ENCODE results near the gene SPAAR. TPM values are rescaled to one million over a fixed set of nuclear protein-coding genes. Genes with fewer than 3 reads are reported as not detected.

Gene SPAAR
- total RNA-seq, 2 donors from 2014 or later = 0.64 to 31.4 TPM

GRCh38 chr9:35939679-35940250, 30.5 kb downstream of the SPAAR start:
- TF ChIP-seq POLR2A (IDR thresholded peaks at IDR 0.05) (no peak), CTCF (IDR thresholded peaks at IDR 0.05) (no peak), POLR2AphosphoS5 (IDR thresholded peaks at IDR 0.05) (no peak)
- Histone ChIP-seq H3K4me3 (no peak overlapping the region), H3K27me3 (replicated peaks; ENCODE audit: insufficient read depth) (no peaks in the 10 kb centered on the region), H3K36me3 (no peaks in the 10 kb centered on the region), H3K4me1 (replicated peaks) (no peaks in the 10 kb centered on the region), H3K27ac (no peak overlapping the region), H3K9me3 (no peaks in the 10 kb centered on the region)
- DNase-seq (ENCODE audit: low spot score) = no peak
- 94% methylated on average over 8 of the region's 8 CpGs for WGBS
- intact Hi-C loops (cut with DNase I) = loop anchor here (10.0 kb wide), 1 partner anchor 225 kb away; the partner anchor contains the start of gene CCIN

GRCh38 chr9:35940458-35941407, 31.4 kb downstream of the SPAAR start:
- intact Hi-C loops (cut with DNase I) = loop anchor here (10.0 kb wide), 1 partner anchor 224 kb away; the partner anchor contains the start of gene CCIN
- no peaks in the 10 kb centered on the region for H3K36me3 ChIP-seq
- no peaks in the 10 kb centered on the region for H3K9me3 ChIP-seq
- H3K4me3 ChIP-seq = no peak overlapping the region
- TF ChIP-seq CTCF (IDR thresholded peaks at IDR 0.05) (no peak), POLR2AphosphoS5 (IDR thresholded peaks at IDR 0.05) (no peak), POLR2A (IDR thresholded peaks at IDR 0.05) (no peak)
- no peak for DNase-seq (ENCODE audit: low spot score)
- H3K27me3 ChIP-seq (replicated peaks; ENCODE audit: insufficient read depth) = no peaks in the 10 kb centered on the region
- WGBS = 74% methylated on average over 7 of the region's 7 CpGs
- H3K4me1 ChIP-seq (replicated peaks) = no peaks in the 10 kb centered on the region
- no peak overlapping the region for H3K27ac ChIP-seq

GRCh38 chr9:35942286-35942685, 33.0 kb downstream of the SPAAR start:
- Histone ChIP-seq H3K9me3 (no peaks in the 10 kb centered on the region), H3K27me3 (replicated peaks; ENCODE audit: insufficient read depth) (no peaks in the 10 kb centered on the region), H3K4me1 (replicated peaks) (no peaks in the 10 kb centered on the region), H3K36me3 (no peaks in the 10 kb centered on the region), H3K4me3 (no peak overlapping the region), H3K27ac (no peak overlapping the region)
- TF ChIP-seq CTCF (IDR thresholded peaks at IDR 0.05) (no peak), POLR2AphosphoS5 (IDR thresholded peaks at IDR 0.05) (no peak), POLR2A (IDR thresholded peaks at IDR 0.05) (no peak)
- WGBS = 90% methylated on average over 5 of the region's 5 CpGs
- DNase-seq (ENCODE audit: low spot score) = no peak
- intact Hi-C loops (cut with DNase I) = loop anchor here (10.0 kb wide), 1 partner anchor 223 kb away; the partner anchor contains the start of gene CCIN

GRCh38 chr9:35944173-35944572, 34.9 kb downstream of the SPAAR start:
- Histone ChIP-seq H3K27me3 (replicated peaks; ENCODE audit: insufficient read depth) (no peaks in the 10 kb centered on the region), H3K27ac (no peak overlapping the region), H3K9me3 (no peaks in the 10 kb centered on the region), H3K36me3 (no peaks in the 10 kb centered on the region), H3K4me1 (replicated peaks) (no peaks in the 10 kb centered on the region), H3K4me3 (no peak overlapping the region)
- TF ChIP-seq POLR2AphosphoS5 (IDR thresholded peaks at IDR 0.05) (no peak), POLR2A (IDR thresholded peaks at IDR 0.05) (no peak), CTCF (IDR thresholded peaks at IDR 0.05) (no peak)
- 89% methylated on average over 3 of the region's 3 CpGs for WGBS
- intact Hi-C loops (cut with DNase I) = loop anchor here (10.0 kb wide), 1 partner anchor 221 kb away; the partner anchor contains the start of gene CCIN
- no peak for DNase-seq (ENCODE audit: low spot score)

All from prostate gland (tissue), 2 donors.